GM12878 (cell line): ENCODE measurements around the gene C2orf68. TPM values are rescaled to one million over a fixed set of nuclear protein-coding genes. Genes with fewer than 3 reads are reported as not detected.

ENCODE experiments used
- ASH2L ChIP-seq: fragments of 300-600, 200-600 bp; sonication (generic); IDR thresholded peaks from 2 replicates; pipeline ENCODE4 v1.6.1; 2017; ENCODE audit warnings: low read depth, mild to moderate bottlenecking, borderline replicate concordance
- ATF3 ChIP-seq: IDR thresholded peaks from 2 replicates; pipeline ENCODE4 v1.6.1; 2011; ENCODE audit warnings: low read depth, mild to moderate bottlenecking, low read length, moderate library complexity, borderline replicate concordance; ENCODE audit errors: extremely low read depth
- BHLHE40 ChIP-seq, 2 experiments: fragments of 450-650 bp in 1 of 2; IDR thresholded peaks; 2 replicates each; pipeline ENCODE4 v1.6.1; 2011 to 2017; ENCODE audit warnings: low read depth in 2 of 2, borderline replicate concordance in 1 of 2, improper control_type of control experiment in 1 of 2, low read length in 1 of 2, mild to moderate bottlenecking in 1 of 2
- EP300 ChIP-seq, 2 experiments: fragments of 150-350 bp in 1 of 2; IDR thresholded peaks; 2 replicates each; pipeline ENCODE4 v1.6.1; 2011 to 2012; ENCODE audit warnings: low read depth in 2 of 2, low read length in 2 of 2, borderline replicate concordance in 1 of 2, improper control_type of control experiment in 1 of 2, inconsistent platforms in 1 of 2; ENCODE audit not compliant: control insufficient read depth in 1 of 2
- HDAC2 ChIP-seq: fragments of 200-600 bp; sonication (generic); IDR thresholded peaks from 2 replicates; pipeline ENCODE4 v1.6.1; 2017
- HDAC6 ChIP-seq: fragments of 200-600 bp; sonication (generic); IDR thresholded peaks from one replicate; pipeline ENCODE4 v1.8.0; 2017; ENCODE audit warnings: antibody characterized with exemption; ENCODE audit not compliant: unreplicated experiment
- HDGF ChIP-seq: fragments of 450-650 bp; IDR thresholded peaks from 2 replicates; pipeline ENCODE4 v1.6.1; 2016; ENCODE audit warnings: antibody characterized with exemption
- IKZF1 ChIP-seq: fragments of 450-650 bp; conservative IDR thresholded peaks from 2 replicates; pipeline ENCODE4 v1.6.1; 2017; ENCODE audit warnings: antibody characterized with exemption, mild to moderate bottlenecking
- JUND ChIP-seq: IDR thresholded peaks from 2 replicates; pipeline ENCODE4 v1.6.1; 2012; ENCODE audit warnings: low read depth, mild to moderate bottlenecking, low read length, improper control_type of control experiment, moderate library complexity
- KDM1A ChIP-seq: fragments of 200-600 bp; sonication (generic); IDR thresholded peaks from 2 replicates; pipeline ENCODE4 v1.6.1; 2016; ENCODE audit warnings: borderline replicate concordance
- RAD21 ChIP-seq: IDR thresholded peaks from 2 replicates; pipeline ENCODE4 v1.6.1; 2011; ENCODE audit warnings: mild to moderate bottlenecking, low read depth, low read length, moderate library complexity; ENCODE audit not compliant: insufficient read depth
- RBBP5 ChIP-seq: fragments of 200-600 bp; sonication (generic); conservative IDR thresholded peaks from 2 replicates; pipeline ENCODE4 v1.6.1; 2016
- SIX5 ChIP-seq: IDR thresholded peaks from 2 replicates; pipeline ENCODE4 v1.6.1; 2011; ENCODE audit warnings: mild to moderate bottlenecking, low read depth, low read length, moderate library complexity; ENCODE audit not compliant: severe bottlenecking
- SKIL ChIP-seq: fragments of 450-650 bp; IDR thresholded peaks from 2 replicates; pipeline ENCODE4 v1.6.1; 2017; ENCODE audit warnings: mild to moderate bottlenecking, low read depth, inconsistent platforms; ENCODE audit not compliant: poor library complexity, severe bottlenecking
- SMC3 ChIP-seq: IDR thresholded peaks from 2 replicates; pipeline ENCODE4 v1.6.1; 2011; ENCODE audit warnings: low read length, improper control_type of control experiment, borderline replicate concordance
- SREBF2 ChIP-seq: IDR thresholded peaks from 2 replicates; pipeline ENCODE4 v1.6.1; 2012; ENCODE audit warnings: mild to moderate bottlenecking, low read length
- SUPT20H ChIP-seq: IDR thresholded peaks from 2 replicates; pipeline ENCODE4 v1.6.1; 2011; ENCODE audit warnings: low read depth, mild to moderate bottlenecking, low read length, moderate library complexity, borderline replicate concordance; ENCODE audit not compliant: control insufficient read depth
- WRNIP1 ChIP-seq: IDR thresholded peaks from 2 replicates; pipeline ENCODE4 v1.6.1; 2011; ENCODE audit warnings: low read depth, low read length, improper control_type of control experiment, borderline replicate concordance
- ZBTB33 ChIP-seq: fragments of 450-650 bp; IDR thresholded peaks from 2 replicates; pipeline ENCODE4 v1.6.1; 2017; ENCODE audit warnings: mild to moderate bottlenecking
- ZNF217 ChIP-seq: fragments of 450-650 bp; IDR thresholded peaks from 2 replicates; pipeline ENCODE4 v1.6.1; 2017; ENCODE audit warnings: antibody characterized with exemption, mild to moderate bottlenecking
- ZNF274 ChIP-seq: IDR thresholded peaks from one replicate; pipeline ENCODE4 v1.8.0; 2011; ENCODE audit not compliant: insufficient read length, insufficient read depth
- ZNF592 ChIP-seq: fragments of 450-650 bp; IDR thresholded peaks from 2 replicates; pipeline ENCODE4 v1.6.1; 2017; ENCODE audit warnings: mild to moderate bottlenecking, moderate library complexity
- polyA plus RNA-seq, 11 experiments: library from polyadenylated mRNA; depleted of rRNA in 4 of 11; unstranded in 6 of 11; stranded (reverse) in 5 of 11; fragments of >200 nt; fragmentation: Nextera tagmentation in 4 of 11; fragmentation: Illumina TruSeq in 1 of 11; extraction: Ambion mirVana in 4 of 11; extraction: Trizol in 1 of 11; gene quantifications; 1 replicate in 1 of 11; 2 replicates in 10 of 11; pipeline versions ENCODE4 v1.2.1 to v1.2.3, GENCODE V29; 2011 to 2016; ENCODE audit warnings: inconsistent platforms in 2 of 11, missing spikeins in 2 of 11, low read depth in 1 of 11
- total RNA-seq, 4 experiments: library from RNA; depleted of rRNA in 3 of 4; stranded (reverse); fragments of >200 nt in 3 of 4; fragmentation: Illumina TruSeq in 1 of 4; extraction: Trizol in 1 of 4; gene quantifications; 2 replicates each; pipeline versions ENCODE4 v1.2.1 to v1.2.3, GENCODE V29; 2013 to 2021

Gene C2orf68
- total and polyA plus RNA-seq, 10 of the 15 experiments (the other 5 are each of a cell fraction or from before 2014, with no cell fraction given) = 12.7 to 56.1 (median 28.4) TPM

GRCh38 chr2:85595301-85596025, 16.4 kb downstream of the C2orf68 start, which contains the start of gene RNF181 (continued):
- TF ChIP-seq HDAC6 (no peak), ZBTB33 (no peak), HDGF (no peak), BHLHE40 (IDR thresholded peaks at IDR 0.05; ENCODE audit: borderline replicate concordance in 1 of 2, low read depth in 2 of 2, low read length in 1 of 2) (peak; percentile 24 to 43; a peak in 1 of 4 replicates), ATF3 (no peak), SUPT20H (no peak), JUND (no peak), SKIL (no peak), SMC3 (no peak), RBBP5 (no peak), RAD21 (no peak), ZNF592 (no peak), SIX5 (no peak), ZNF217 (no peak), ASH2L (no peak), WRNIP1 (no peak), EP300 (IDR thresholded peaks at IDR 0.05; ENCODE audit: borderline replicate concordance in 1 of 2, control insufficient read depth in 1 of 2, low read depth in 2 of 2, low read length in 2 of 2) (no peak), HDAC2 (no peak), ZNF274 (no peak), IKZF1 (peak; percentile 88), SREBF2 (no peak), KDM1A (no peak)
